Esophagus (tissue), 2 donors: Measurements from ENCODE around the gene BCL6B. TPM values are rescaled to one million over a fixed set of nuclear protein-coding genes. Genes with fewer than 3 reads are reported as not detected.

Experiments
- H3K27ac ChIP-seq, 2 donors: one replicate each; pipeline ENCODE4 v1.5.1; 2013; ENCODE audit warnings: low read depth in 2 of 2, mild to moderate bottlenecking in 2 of 2, inconsistent platforms in 1 of 2, low read length in 1 of 2, moderate library complexity in 1 of 2
- H3K27me3 ChIP-seq, 2 donors: one replicate each; pipeline ENCODE4 v1.6.1; 2013; ENCODE audit warnings: low read length in 2 of 2, control low read depth in 1 of 2, mild to moderate bottlenecking in 1 of 2; ENCODE audit not compliant: insufficient read depth in 2 of 2, control insufficient read depth in 1 of 2
- H3K36me3 ChIP-seq, 2 donors: one replicate each; pipeline ENCODE4 v1.6.1; 2013; ENCODE audit warnings: low read length in 1 of 2; ENCODE audit not compliant: control insufficient read depth in 2 of 2, insufficient read depth in 2 of 2
- H3K4me1 ChIP-seq, 2 donors: one replicate each; pipeline ENCODE4 v1.6.1; 2013; ENCODE audit warnings: low read length in 1 of 2; ENCODE audit not compliant: control insufficient read depth in 2 of 2, insufficient read depth in 2 of 2
- H3K4me3 ChIP-seq, 2 donors: one replicate each; pipeline ENCODE4 v1.5.1; 2013; ENCODE audit warnings: low read length in 2 of 2, mild to moderate bottlenecking in 2 of 2, low read depth in 1 of 2, moderate library complexity in 1 of 2
- H3K9me3 ChIP-seq, 2 donors: one replicate each; pipeline ENCODE4 v1.6.1; 2013; ENCODE audit warnings: mild to moderate bottlenecking in 2 of 2, low read depth in 1 of 2, low read length in 1 of 2, moderate library complexity in 1 of 2; ENCODE audit not compliant: control insufficient read depth in 2 of 2, insufficient read depth in 1 of 2
- WGBS, 2 donors: extraction: QIAGEN DNeasy Blood & Tissue Kit; methylation state at CpG; one replicate each; pipeline ENCODE4 v1.1.7; 2013; 5-methylcytosine and 5-hydroxymethylcytosine counted together
- polyA plus RNA-seq, 2 donors: library from polyadenylated mRNA; stranded (reverse); fragments of 200-250 nt; gene quantifications; one replicate each; pipeline ENCODE4 v1.2.3, GENCODE V29; 2013
- donor health status: healthy with polysubstance abuse.
- donor health status: Bipolar disorder and iron deficiency.

Gene BCL6B
- polyA plus RNA-seq, 2 donors, result 1.5 to 1.8 TPM

GRCh38 chr17:7025245-7025644 lies 2.4 kb downstream of the BCL6B start:
- Histone ChIP-seq H3K36me3 (no peaks in the 10 kb centered on the region), H3K9me3 (no peaks in the 10 kb centered on the region), H3K27ac (no peak overlapping the region), H3K4me1 (peaks cover 4 to 11% of the 10 kb centered on the region in 2 donors), H3K27me3 (no peaks in the 10 kb centered on the region), H3K4me3 (no peak overlapping the region)
- WGBS, 2 donors, result 85 to 93% methylated on average over 1 of the region's 1 CpG

- H3K9me3 ChIP-seq, result no peaks in the 10 kb centered on the region
- H3K4me3 ChIP-seq, result no peak overlapping the region
- H3K27me3 ChIP-seq, result no peaks in the 10 kb centered on the region
- H3K4me1 ChIP-seq, result peaks cover 4 to 11% of the 10 kb centered on the region in 2 donors
- 86% methylated on average over 29 of the region's 29 CpGs for WGBS, 2 donors
- H3K27ac ChIP-seq, result no peak overlapping the region
- H3K36me3 ChIP-seq, result no peaks in the 10 kb centered on the region
Measured at GRCh38 chr17:7026471-7027115, 3.7 kb downstream of the BCL6B start.

DNA sequence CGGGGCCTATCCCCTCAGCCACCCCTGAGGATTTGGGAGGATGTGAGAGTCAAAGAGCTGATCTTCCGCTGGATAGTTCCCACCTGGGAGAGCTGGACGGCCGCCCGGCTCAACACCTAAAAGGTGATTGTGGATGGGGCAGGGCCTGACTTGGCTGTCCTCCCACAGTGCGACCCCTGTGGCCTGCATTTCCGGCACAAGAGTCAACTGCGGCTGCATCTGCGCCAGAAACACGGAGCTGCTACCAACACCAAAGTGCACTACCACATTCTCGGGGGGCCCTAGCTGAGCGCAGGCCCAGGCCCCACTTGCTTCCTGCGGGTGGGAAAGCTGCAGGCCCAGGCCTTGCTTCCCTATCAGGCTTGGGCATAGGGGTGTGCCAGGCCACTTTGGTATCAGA lies 4.5 kb downstream of the BCL6B start:
- Histone ChIP-seq H3K27me3 (no peaks in the 10 kb centered on the region), H3K9me3 (no peaks in the 10 kb centered on the region), H3K4me3 (no peak overlapping the region), H3K27ac (no peak overlapping the region), H3K4me1 (peaks cover 4 to 13% of the 10 kb centered on the region in 2 donors), H3K36me3 (no peaks in the 10 kb centered on the region)
- 75 to 82% methylated on average over 13 of the region's 13 CpGs for WGBS, 2 donors

DNA sequence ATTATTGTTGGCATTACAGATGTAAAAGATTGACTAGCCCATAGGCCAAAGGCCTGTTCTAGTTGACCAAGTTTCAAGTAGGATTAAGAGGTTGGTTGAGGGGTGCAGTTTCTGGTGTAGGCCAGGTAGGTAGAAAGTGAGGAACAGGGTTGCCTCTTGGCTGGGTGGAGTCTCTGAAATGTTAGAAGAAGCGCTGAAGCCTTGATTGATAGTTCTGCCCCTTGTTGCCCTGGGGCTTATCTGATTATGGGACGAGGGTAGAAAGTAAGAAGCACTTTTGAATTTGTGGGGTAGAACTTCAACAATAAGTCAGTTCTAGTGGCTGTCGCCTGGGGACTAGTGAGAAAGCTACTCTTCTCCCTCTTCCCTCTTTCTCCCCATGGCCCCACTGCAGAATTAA lies 6.2 kb downstream of the BCL6B start:
- Histone ChIP-seq H3K4me3 (no peak overlapping the region), H3K36me3 (no peaks in the 10 kb centered on the region), H3K27ac (no peak overlapping the region), H3K9me3 (no peaks in the 10 kb centered on the region), H3K27me3 (no peaks in the 10 kb centered on the region), H3K4me1 (peaks cover 2 to 4% of the 10 kb centered on the region in 2 donors)
- WGBS, 2 donors, result 84 to 91% methylated on average over 3 of the region's 3 CpGs

DNA sequence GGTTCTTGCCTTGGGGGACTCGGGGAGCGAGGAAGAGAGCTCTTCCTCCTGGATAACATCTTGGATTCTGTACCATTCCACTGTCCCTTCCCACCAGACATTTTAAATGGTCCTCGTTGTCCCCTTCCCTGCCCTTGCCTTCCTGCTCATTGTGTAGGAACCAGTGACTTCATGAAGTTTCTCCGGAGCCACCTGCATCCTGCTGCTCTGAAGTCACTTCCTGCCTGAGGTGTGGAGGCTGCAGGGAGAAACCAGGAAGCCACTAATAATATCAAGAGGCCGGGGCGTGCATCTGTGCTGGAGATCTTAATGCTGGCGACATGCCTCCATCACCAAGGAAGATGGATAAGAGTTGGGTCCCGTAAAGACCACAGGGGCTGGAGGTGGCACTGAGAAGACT lies 6.8 kb downstream of the BCL6B start:
- Histone ChIP-seq H3K4me1 (peaks cover 2 to 4% of the 10 kb centered on the region in 2 donors), H3K27me3 (no peaks in the 10 kb centered on the region), H3K36me3 (no peaks in the 10 kb centered on the region), H3K9me3 (no peaks in the 10 kb centered on the region), H3K27ac (peak overlapping the region in 1 of 2 donors; percentile 47), H3K4me3 (no peak overlapping the region)
- WGBS, 2 donors, result 70 to 73% methylated on average over 8 of the region's 8 CpGs

DNA sequence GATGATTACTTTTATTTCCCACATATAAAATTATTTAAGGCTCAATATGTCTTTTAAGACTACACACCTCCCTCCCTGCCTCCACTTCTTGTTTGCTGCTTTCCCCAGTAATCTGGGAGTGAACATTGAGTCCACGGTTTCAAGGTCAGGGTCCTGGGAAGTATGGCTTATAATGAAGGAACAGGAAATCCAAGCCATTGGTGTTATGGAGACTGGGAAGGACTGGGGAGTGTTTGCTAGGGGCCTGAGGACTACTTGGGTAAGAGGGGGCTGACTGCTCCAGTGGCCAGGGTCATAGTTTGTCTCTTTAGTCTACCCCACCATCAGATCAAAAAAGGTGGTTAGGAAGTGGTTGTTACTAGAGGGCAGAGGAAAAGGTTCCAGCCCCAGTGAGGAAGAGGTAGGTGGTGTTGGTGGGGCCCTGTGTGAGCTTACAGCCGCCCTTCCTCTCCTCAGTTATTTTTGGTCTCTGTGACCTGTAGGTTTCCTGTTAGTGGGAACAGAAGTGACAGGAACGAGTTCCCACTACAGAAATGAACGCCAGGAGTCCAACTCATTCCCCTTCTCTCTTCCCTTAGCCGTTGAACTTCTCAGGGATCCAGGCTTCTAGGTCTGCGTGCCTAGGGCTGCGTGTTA lies 12.2 kb downstream of the BCL6B start:
- no peaks in the 10 kb centered on the region for H3K9me3 ChIP-seq
- WGBS, 2 donors, result 14% methylated on average over 7 of the region's 7 CpGs
- peak overlapping the region; percentile 85 to 87 for H3K27ac ChIP-seq
- H3K4me1 ChIP-seq, result peaks cover 0 to 6% of the 10 kb centered on the region in 2 donors
- no peaks in the 10 kb centered on the region for H3K27me3 ChIP-seq
- H3K36me3 ChIP-seq, result no peaks in the 10 kb centered on the region
- peak overlapping the region; percentile 52 to 63 for H3K4me3 ChIP-seq

GRCh38 chr17:7035591-7036368 lies 12.9 kb downstream of the BCL6B start, which contains the start of gene SLC16A13:
Gene SLC16A13 (plus strand): TSS chr17:7036015. CDS start chr17:7036383, 368 bp downstream.
- H3K27me3 ChIP-seq, result no peaks in the 10 kb centered on the region
- no peaks in the 10 kb centered on the region for H3K9me3 ChIP-seq
- peaks cover 0 to 6% of the 10 kb centered on the region in 2 donors for H3K4me1 ChIP-seq
- WGBS, 2 donors, result 0 to 1% methylated on average over 52 of the region's 52 CpGs
- H3K4me3 ChIP-seq, result peak within 1 kb of the TSS; percentile 52 to 63
- H3K36me3 ChIP-seq, result no peaks in the 10 kb centered on the region
- H3K27ac ChIP-seq, result peak within 1 kb of the TSS; percentile 85 to 87

- Histone ChIP-seq H3K9me3 (no peaks in the 10 kb centered on the region), H3K27ac (no peak overlapping the region), H3K27me3 (no peaks in the 10 kb centered on the region), H3K4me1 (peaks cover 0 to 17% of the 10 kb centered on the region in 2 donors), H3K36me3 (no peaks in the 10 kb centered on the region), H3K4me3 (no peak overlapping the region)
- WGBS, 2 donors, result 80 to 85% methylated on average over 19 of the region's 19 CpGs
Measured at GRCh38 chr17:7038025-7038862, 15.4 kb downstream of the BCL6B start.

DNA sequence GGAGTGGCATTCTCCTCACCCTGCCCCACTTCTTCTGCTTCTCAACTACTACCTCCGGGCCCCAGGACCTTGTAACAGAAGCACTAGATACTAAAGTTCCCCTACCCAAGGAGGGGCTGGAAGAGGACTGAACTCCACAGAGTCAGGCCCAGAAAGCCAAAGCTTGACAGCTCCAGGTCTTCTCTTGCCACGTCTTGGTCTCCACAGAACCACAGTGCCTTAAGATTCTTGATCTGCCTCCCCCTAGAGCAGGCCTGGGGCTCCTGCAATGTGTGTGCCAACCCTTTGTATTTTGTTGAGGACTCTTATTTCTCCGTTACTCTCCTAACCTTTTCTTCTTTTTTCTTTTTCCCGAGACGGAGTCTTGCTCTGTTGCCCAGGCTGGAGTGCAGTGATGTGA lies 17.0 kb downstream of the BCL6B start:
- no peaks in the 10 kb centered on the region for H3K27me3 ChIP-seq
- WGBS, 2 donors, result 93 to 94% methylated on average over 5 of the region's 5 CpGs
- peak overlapping the region in 1 of 2 donors; percentile 3 for H3K27ac ChIP-seq

More for the DNA sequence above, 17.0 kb downstream of the BCL6B start:
- no peaks in the 10 kb centered on the region for H3K36me3 ChIP-seq
- H3K9me3 ChIP-seq, result no peaks in the 10 kb centered on the region
- H3K4me3 ChIP-seq, result no peak overlapping the region
- peaks cover 0 to 21% of the 10 kb centered on the region in 2 donors for H3K4me1 ChIP-seq
